GM18870 (cell line): ENCODE measurements around the gene TSFM.
"Not testable (repeated sequence)": the region's sequence is repeated elsewhere in the genome, so short reads cannot be mapped to it uniquely, and the experiment has no call there.

Source experiments
- ATAC-seq: cut with Tn5 transposase; IDR thresholded peaks from one replicate; pipeline ENCODE4 v1.9.1; 2021; ENCODE audit warnings: moderate library complexity; ENCODE audit not compliant: unreplicated experiment

TSFM gene

DNA sequence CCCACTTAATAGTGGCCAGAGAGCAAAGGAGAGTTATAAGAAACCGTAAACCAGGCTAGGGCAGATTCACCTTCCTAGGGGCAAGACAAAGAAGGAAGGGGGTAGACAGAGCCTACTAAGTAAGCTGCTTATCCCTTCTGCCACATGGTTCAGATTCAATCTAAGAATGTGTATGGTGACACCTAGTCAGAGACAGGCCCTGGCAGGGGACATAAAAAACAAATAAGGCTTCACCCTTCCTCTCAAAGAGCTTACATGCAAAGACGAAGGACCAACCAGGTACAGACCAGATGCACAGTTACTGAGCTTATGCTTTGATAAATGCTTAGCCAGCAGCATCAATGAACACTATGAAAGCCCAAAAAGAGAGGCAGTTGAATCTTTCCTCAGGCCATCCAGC is 20.1 kb upstream of the TSFM start:
- no peak for ATAC-seq

DNA sequence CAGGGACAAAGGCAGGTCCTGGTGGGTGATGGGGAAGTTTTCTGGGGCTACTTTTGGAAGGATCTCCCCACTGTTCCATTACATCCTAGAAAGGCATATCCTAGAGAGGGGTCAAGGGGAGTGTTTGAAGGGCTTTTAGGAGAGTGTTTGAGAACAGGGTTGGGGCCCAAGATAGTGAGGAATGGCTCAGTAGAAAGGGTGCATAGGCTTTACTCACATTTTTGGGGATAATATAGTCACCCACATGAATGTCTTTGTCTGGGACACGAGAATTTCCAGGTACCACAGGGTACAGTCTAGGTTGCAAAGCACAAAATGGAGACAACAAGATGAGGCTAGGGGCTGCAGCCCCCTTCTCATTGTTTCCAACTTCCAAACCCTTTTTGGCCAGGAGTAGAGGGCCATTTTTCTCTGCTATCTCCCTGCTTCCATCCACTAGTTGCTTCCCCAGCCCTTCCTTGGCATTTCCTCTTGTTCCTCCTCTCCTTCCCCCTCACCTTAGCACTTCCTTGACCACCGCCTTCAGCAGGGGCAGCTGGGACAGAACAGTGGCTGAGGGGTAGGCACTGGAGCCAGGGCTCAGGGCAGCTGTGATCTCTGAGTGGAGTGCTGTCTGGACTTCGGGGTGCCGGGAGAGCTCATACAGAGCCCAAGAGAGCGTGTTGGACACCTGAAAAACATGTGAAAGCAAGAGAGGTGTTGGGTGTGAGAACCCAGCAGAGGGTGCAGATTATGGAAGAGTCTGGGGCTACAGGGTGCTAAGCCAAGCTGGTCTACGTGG is 18.5 kb upstream of the TSFM start:
- no peak for ATAC-seq

DNA sequence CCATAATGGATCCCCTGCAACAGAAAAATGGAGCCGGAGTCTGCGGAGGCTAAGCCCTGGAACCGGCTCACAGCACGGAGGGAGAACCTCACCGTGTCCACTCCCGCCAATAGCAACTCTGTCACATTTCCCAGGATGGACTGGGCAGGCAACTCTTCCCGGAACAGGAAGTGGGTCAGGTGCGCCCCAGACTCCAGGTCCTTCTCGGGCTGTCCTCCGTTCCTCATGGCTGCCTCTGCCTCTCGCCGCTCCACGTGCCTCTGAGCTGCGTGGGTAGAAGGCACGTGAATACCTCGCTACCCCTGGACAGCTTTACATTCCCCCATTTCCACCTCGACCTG is 18.0 kb upstream of the TSFM start:
- no peak for ATAC-seq

DNA sequence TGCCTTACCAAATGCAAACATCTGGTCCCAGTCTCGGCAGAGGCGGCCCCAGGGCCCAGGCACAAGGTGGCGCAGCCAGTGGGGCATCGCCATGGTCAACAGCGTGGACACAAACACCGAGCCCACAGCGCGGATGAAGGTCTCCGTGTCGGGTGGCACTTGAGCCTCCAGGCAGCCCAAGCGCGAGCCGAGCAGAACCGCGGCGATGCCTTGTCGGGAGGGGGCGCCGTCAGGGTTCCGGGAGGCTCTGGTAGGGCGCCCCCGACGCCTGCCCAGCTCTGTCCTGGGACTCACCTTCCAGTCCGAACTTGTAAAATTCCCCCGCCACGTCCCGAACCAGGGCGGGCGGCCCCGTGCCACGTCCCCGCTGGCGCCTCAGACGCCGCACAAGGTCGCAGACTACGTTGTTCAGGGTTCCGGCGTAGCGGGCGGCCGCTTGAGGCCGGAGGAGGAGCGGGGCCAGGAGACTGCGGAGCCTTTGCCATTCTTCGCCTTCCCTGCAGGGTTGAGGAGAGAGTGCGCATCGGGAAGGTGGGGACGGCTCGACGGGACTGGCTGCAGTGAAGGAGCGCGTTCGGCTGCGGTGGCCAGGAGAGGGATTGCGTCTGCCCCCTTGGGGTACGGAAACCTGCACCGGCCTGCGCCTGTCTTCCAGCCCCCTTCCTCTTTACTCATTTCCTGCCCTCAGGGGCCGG is 17.4 kb upstream of the TSFM start:
- no peak for ATAC-seq

DNA sequence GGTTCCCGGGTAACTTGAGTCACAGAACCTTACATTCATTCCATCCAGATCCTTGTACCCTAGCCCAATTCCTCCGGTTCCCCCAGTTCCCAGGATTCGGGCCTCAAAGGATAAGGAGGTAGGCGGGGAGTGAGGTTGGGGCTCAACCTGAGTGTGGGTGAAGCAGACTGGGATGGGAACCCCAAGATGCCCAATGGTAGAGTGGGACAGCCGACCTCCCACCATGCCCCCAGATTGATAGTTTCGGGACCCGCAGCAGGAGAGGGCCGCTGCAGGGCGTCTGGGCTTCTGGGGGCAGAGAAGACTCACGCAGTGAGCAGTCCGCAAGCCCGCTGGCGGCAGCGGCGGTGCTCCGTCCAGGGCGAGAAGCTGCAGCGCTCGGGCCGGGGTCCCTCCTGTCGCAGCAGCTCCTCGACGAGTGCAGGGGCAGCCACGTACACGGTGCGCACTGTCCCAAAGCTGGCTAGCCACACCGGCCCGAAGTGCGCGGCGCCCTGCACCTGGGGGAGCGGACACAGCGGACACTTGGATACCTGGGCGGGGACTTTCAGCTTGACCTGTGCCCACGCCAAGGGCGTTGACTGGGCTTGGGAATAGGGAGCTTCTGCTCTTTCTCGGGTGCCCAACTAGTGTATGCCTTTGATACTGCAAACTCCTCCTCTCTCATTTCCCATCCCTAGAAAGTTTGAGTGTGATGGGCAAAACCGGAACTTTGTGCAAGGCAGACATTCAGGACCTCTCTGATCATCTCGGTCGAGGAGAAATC is 16.7 kb upstream of the TSFM start:
- ATAC-seq: no peak

DNA sequence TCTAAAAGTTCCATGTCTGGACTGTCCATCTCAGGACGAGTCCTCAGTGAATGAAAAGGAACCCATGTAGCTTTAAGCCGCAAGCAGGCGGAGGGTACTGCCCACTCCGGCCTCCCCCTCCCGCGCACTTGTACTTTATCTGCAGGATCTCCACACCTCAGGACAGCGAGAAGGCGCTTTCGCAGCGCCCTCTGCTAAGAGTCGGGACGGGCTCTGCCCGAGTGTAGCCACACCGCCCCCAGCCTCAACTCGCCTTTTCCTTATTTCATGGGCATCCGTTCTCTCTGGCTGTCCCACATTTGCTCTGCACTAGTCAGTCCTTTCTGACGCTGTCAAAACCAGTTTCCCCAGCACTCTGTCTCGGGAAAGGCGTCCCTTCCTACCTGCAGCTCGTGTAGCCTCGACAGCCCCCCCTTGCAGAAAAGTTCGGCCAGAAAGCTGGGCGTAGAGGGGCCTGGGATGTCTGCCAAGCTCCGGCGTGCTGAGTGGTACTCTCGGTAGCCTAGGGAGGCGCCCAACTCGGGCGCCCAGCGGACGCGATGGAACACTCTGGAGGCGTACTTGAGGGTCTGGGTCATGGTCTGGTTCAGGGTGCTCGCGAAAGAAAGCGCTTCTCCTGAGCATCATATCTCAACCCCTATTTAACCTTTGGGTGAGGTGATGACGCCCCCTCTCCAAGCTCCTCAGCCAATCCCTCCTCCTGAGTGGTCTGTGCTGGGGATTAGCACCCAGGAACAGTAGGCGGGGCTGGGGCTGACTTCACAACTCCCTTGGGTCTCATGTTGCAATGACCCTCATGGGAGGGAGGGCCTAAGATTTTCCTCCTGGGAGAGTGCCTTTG is 15.9 kb upstream of the TSFM start, which contains the start of gene CYP27B1:
Gene CYP27B1 (minus strand): TSS at position 615 of the 841 bp plus-strand sequence. CDS start 37 bp downstream, at position 578.
- ATAC-seq: no peak

DNA sequence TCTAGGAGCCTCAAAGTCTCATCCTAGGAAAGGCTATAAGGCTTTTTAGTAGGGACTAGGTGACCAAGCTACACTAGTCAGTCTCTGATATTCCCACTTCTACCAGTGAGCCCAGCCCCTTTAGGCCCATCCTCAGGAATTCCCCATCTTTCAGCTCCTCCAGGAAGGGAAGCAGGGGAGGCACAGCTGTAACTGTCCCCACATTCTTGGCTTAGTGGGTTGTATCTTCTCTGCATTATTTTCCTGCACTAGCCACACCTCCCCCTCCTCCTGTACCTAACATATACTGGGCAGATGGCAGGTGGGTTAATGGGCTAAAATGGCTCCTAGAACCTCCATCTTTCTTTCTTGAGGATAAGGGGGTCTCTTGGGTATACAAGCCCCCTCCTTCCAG is 15.3 kb upstream of the TSFM start:
- ATAC-seq: no peak

DNA sequence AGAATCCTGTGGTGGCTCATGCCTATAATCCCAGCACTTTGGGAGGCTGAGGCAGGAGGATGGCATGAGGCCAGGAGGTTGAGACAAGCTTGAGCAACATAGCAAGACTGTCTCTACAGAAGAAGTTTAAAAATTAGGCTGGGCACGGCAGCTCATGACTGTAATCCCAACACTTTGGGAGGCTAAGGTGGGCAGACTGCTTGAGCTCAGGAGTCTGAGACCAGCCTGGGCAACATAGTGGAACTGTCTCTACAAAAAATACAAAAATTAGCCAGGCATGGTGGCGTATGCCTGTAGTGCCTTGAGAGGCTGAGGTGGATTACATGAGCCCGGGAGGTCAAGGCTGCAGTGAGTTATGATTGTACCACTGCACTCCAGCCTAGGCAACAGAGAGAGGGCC is 14.7 kb upstream of the TSFM start:
- ATAC-seq: no peak

DNA sequence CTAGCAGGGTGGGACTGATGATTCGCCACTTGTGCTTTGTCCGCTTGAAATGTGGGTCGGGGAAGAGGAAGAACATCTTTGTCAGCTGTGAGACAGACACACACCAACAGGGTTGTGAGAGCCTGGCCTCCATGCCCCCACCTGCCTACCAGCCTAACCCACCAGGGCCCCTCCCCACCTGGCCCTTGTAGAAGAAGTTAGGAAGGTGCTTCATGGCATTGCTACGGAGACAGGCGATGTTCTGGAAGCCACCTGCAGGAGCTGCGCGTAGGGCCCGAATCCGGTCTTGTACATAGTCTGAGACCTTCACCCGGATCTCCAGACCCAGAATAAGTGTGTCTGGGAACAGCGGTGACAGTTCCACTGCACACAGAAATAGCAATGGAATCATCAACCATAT is 13.0 kb upstream of the TSFM start:
- ATAC-seq: no peak

DNA sequence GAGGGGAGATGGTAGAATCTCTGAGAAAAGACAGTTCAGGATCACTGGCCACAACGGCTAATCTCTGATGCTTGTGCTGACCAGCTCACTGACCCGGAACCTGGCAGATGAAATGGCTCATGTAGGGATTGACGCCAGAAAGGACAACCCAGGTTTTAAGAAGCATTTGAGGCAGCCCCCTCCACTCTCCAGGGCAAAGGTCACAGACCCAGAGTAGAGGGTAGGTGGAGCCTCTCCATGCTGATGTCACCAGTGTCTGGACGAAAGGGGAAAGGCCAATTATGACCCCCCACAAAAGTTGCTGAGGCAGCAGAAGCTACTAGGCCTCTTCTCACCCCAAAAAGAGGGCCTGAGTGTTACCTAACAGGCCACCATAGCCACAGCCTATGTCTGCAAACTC is 11.9 kb upstream of the TSFM start:
- ATAC-seq: no peak

DNA sequence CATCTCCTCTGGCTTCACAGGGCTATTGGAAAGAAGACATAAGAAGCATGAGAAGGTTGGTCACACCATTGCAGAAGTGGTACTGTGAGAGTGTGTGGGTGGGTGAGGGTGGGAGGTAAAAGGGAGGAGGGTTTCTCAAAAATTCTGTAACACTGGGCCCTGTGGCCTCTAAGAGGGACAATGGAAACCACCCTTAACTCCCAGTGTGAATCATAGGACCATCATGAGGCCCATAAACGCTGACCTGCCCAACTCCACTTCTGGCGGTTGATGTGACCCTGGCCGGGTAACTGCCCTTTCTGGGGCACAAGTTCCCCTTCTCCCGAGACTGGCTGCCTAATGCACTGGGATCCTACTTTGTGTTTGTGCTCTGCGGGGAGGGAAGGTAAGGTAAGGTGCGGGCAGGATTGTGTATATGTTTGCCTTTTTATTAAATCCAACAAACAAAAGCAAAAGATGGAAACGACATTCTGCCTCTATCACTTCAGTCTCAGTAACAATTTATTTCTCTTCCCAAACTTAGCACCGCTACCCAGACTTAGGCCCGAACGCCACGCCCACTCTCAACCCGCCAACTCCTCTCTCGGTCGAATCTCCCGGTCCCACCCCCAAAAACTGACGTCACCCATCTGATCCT is 11.2 kb upstream of the TSFM start:
- ATAC-seq: peak; percentile 75

DNA sequence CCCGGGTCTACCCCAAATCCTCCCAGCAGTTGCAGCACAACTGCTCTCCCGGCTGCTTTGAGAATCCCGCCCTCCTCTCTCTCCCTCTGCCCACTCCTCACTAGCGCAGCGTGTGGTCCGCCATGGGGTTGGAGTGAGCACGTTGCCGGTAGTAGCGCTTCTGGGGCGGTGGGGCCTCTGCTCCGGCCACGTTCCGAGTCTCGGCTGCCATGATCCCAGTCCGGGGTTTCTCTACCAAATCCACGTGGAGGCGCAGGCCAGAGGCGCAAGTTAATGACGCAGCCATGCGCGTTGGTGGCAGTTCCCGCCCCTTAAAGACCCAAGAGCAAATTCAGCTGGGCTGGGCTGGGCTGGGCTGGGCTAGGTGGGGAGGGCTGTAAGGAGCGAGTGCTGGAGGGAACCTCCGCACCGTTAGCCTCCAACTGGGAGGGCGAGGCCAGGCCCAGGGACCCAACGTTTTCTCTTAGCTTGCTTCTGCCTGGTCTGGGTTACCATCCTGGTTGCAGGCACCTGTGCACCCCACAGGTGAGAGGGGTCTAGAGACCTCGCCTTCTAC is 10.6 kb upstream of the TSFM start, which contains the start of gene METTL1:
Gene METTL1 (minus strand): TSS at position 233 of the 556 bp plus-strand sequence. CDS start 22 bp downstream, at position 211.
- peak; percentile 71 for ATAC-seq

DNA sequence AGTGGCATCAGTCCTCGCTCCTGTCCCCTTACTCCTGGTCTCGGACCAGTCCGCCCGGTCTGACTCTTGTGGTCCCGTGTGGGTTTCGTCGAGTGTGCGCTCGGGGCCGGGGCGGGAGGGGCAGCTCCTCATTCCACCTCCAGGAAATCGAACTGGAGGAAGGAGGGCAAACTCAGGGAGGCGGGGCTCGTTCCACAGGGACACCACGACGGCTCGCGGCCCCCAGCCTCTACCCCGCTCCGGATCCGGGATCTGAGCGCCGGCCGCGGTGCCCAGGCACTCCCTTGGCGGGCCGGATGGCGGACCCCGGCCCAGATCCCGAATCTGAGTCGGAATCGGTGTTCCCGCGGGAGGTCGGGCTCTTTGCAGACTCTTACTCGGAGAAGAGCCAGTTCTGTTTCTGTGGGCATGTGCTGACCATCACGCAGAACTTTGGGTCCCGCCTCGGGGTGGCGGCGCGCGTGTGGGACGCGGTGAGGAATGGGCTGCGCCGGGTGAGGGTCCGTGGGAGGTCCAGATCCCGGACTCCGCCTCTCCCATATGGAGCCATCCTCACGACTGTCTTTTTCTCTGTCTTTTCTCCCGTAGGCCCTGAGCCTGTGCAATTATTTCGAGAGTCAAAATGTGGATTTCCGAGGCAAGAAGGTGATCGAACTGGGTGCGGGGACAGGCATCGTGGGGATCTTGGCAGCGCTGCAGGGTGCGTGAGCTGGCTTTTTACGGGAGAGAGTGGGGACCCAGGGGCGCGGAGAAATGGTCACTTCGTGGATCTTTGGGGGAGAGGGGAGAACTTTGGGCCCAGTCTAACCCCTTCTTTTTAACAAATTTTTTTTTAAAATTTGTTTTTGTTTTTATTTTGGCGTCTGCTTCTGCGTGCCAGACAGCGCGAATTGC is 9.9 kb upstream of the TSFM start, which contains the start of gene EEF1AKMT3:
Gene EEF1AKMT3 (plus strand): TSS at position 186 of the 894 bp plus-strand sequence. CDS start 111 bp downstream, at position 297.
- ATAC-seq: no peak

DNA sequence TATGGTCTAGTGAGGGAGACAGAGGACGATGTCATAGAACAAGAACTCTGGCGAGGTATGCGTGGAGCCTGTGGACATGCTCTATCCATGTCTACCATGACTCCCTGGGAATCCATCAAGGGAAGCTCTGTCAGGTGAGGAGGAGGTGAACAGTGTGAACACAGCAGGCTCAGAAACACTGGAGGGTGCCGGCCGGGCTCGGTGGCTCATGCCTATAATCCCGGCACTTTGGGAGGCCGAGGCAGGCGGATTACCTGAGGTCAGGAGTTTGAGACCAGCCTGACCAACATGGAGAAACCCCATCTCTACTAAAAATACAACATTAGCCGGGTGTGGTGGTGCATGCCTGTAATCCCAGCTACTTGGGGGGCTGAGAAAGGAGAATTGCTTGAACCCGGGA is 8.0 kb upstream of the TSFM start:
- ATAC-seq: not testable (repeated sequence)

DNA sequence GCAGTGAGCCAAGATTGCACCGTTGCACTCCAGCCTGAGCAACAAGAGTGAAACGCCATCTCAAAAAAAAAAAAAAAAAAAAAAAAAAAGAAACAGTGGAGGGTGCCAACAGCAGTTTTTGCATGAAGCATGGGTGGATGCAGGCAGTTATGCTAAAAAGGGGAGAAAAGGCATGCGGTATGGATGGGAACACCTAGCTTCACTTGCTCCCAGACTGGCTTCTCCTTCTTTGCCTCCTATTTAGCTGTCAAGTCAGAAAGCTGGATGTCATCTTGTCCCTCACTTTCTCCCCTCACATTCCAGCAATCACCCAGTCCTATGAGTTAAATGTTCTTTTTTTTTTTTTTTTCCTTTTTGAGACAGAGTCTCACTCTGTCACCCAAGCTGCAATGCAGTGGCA is 7.5 kb upstream of the TSFM start:
- no peak for ATAC-seq

DNA sequence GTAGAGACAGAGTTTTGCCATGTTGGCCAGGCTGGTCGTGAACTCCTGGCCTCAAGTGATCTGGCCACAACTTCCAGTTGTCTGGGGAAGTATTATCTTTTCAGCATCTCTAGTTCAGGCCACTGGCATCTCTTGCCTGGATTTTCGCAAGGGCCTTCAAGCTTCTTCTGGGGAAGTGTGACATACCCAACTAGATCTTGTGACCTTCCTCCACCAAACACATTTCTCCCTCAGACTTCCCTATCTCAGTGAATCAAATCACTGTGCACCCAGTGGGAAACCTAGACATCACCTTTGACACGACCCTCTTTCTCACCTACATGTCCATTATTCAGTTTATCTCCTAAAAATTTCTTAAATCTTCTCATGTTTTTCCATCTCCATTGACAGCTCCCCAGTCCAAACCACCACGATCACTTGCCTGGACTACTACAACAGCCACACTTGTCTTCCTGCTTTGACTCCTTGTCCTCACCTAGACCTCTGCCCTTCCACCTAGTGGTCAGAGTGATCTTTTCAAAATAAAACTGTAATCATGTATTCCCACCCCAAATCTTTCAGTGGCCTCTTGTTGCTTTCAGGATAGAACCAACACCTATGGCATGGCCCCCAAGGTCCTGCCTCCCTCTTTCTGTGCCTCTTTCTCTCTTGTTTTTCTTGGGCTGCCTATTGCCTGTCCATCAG is 6.9 kb upstream of the TSFM start:
- ATAC-seq: no peak

DNA sequence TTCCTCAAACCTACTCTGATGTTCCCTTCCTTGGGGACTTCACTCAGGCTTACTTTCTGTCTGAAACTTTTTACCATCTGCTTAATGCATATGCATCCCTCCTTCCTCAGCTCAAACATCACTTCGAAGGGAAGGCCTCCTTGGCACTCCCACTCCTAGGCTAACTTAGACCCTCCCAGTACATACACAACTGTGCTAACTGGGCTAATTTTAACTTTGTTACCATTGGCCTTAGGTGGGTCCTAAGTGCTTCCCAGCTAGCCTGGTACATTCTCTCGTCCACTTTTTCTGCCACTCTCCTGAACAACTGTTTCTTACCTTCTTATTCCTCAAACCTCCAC is 6.4 kb upstream of the TSFM start:
- no peak for ATAC-seq

DNA sequence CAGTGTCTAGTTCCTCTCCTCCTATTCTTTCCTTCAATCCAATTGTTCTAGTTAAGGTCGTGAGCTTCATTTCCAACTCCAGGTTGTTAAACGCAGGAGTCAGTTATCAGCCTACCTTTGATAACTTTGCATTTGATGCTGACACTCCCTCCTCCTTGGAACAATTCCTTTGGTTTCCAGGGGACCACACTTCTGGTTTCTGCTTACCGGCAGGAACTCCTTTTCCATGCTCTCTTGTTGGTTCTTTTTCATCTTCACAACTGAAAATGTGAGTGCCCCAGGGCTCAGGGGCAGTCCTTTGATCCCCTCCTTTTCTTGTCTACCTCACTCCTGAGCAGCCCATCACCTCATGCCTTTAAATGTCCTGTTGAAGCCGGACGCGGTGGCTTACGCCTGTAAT is 5.2 kb upstream of the TSFM start:
- ATAC-seq: no peak
